NCI-H2227 (cell line): ENCODE data around the gene C7orf33.
"Not testable (repeated sequence)": the region's sequence is repeated elsewhere in the genome, so short reads cannot be mapped to it uniquely, and the experiment has no call there.

Source experiments
- DNase-seq: peaks from one replicate; lab custom pipeline; 2025; ENCODE audit not compliant: unreplicated experiment; lab: John Stamatoyannopoulos, UW

The C7orf33 gene

GRCh38 chr7:148579366-148579765 lies 11.2 kb upstream of the C7orf33 start:
- no peak for DNase-seq

- no peak for DNase-seq
Observed at GRCh38 chr7:148580446-148580845, 10.1 kb upstream of the C7orf33 start.

- DNase-seq, result no peak
Observed at GRCh38 chr7:148581624-148582023, 8.9 kb upstream of the C7orf33 start.

GRCh38 chr7:148584154-148584827 lies 6.3 kb upstream of the C7orf33 start:
- no peak for DNase-seq

- DNase-seq, result no peak
Observed at GRCh38 chr7:148585399-148585798, 5.2 kb upstream of the C7orf33 start.

- no peak for DNase-seq
Observed at GRCh38 chr7:148587076-148587475, 3.5 kb upstream of the C7orf33 start.

GRCh38 chr7:148588168-148588567 lies 2.4 kb upstream of the C7orf33 start:
- no peak for DNase-seq

GRCh38 chr7:148588670-148589131 lies 1.9 kb upstream of the C7orf33 start:
- no peak for DNase-seq

- DNase-seq, result no peak
Observed at GRCh38 chr7:148589640-148590039, 926 bp upstream of the C7orf33 start.

- DNase-seq, result not testable (repeated sequence)
Observed at GRCh38 chr7:148596354-148596753, 5.8 kb downstream of the C7orf33 start.

GRCh38 chr7:148598351-148598750 lies 7.8 kb downstream of the C7orf33 start:
- no peak for DNase-seq

GRCh38 chr7:148605350-148605749 lies 14.8 kb downstream of the C7orf33 start:
- DNase-seq, result no peak

GRCh38 chr7:148607151-148607661 lies 16.6 kb downstream of the C7orf33 start:
- DNase-seq, result peak; percentile 29

- no peak for DNase-seq
Observed at GRCh38 chr7:148609045-148609725, 18.6 kb downstream of the C7orf33 start.

GRCh38 chr7:148611692-148612091 lies 21.1 kb downstream of the C7orf33 start:
- no peak for DNase-seq

GRCh38 chr7:148615085-148615730 lies 24.6 kb downstream of the C7orf33 start:
- no peak for DNase-seq

- no peak for DNase-seq
Observed at GRCh38 chr7:148620749-148621359, 30.3 kb downstream of the C7orf33 start.

- DNase-seq, result no peak
Observed at GRCh38 chr7:148621563-148621962, 31.0 kb downstream of the C7orf33 start.

- DNase-seq, result peak; percentile 58
Observed at GRCh38 chr7:148622887-148623585, 32.5 kb downstream of the C7orf33 start.

GRCh38 chr7:148623586-148624282 lies 33.2 kb downstream of the C7orf33 start:
- no peak for DNase-seq
